ENCODE data around the gene LIPC.

Gene LIPC

GRCh38 chr15:58501006-58501405, 69.2 kb downstream of the LIPC start:
- DNase-seq = no peak

GRCh38 chr15:58501636-58502188, 69.9 kb downstream of the LIPC start:
- DNase-seq = no peak

GRCh38 chr15:58503139-58504027, 71.6 kb downstream of the LIPC start:
- DNase-seq = no peak

- DNase-seq = no peak
These were observed 73.0 kb downstream of the LIPC start for GRCh38 chr15:58504674-58505234.

- peak; percentile 63 for DNase-seq
These were observed 73.8 kb downstream of the LIPC start for GRCh38 chr15:58505581-58505980.

GRCh38 chr15:58506064-58506490, 74.3 kb downstream of the LIPC start:
- no peak for DNase-seq

GRCh38 chr15:58506783-58507668, 75.2 kb downstream of the LIPC start:
- DNase-seq = no peak

GRCh38 chr15:58509556-58509955, 77.8 kb downstream of the LIPC start:
- DNase-seq = no peak

GRCh38 chr15:58510715-58511598, 79.2 kb downstream of the LIPC start:
- DNase-seq = peak; percentile 41

GRCh38 chr15:58511599-58511987, 79.8 kb downstream of the LIPC start:
- no peak for DNase-seq

GRCh38 chr15:58512522-58512921, 80.7 kb downstream of the LIPC start:
- no peak for DNase-seq

GRCh38 chr15:58513008-58513407, 81.2 kb downstream of the LIPC start:
- no peak for DNase-seq

- no peak for DNase-seq
These were observed 82.0 kb downstream of the LIPC start for GRCh38 chr15:58513726-58514336.

GRCh38 chr15:58515807-58516206, 84.0 kb downstream of the LIPC start:
- no peak for DNase-seq

- no peak for DNase-seq
These were observed 85.5 kb downstream of the LIPC start for GRCh38 chr15:58517252-58517681.

- no peak for DNase-seq
These were observed 86.1 kb downstream of the LIPC start for GRCh38 chr15:58517682-58518525.

- DNase-seq = no peak
These were observed 86.8 kb downstream of the LIPC start for GRCh38 chr15:58518626-58519025.

- no peak for DNase-seq
These were observed 87.7 kb downstream of the LIPC start for GRCh38 chr15:58519516-58519915.

GRCh38 chr15:58520464-58520863, 88.7 kb downstream of the LIPC start:
- no peak for DNase-seq

- DNase-seq = no peak
These were observed 89.1 kb downstream of the LIPC start for GRCh38 chr15:58520936-58521292.

All from fibroblast of skin of right biceps (primary cell).